CD4-positive, alpha-beta T cell (primary cell): ENCODE measurements around the gene SELENOV. TPM values are rescaled to one million over a fixed set of nuclear protein-coding genes. Genes with fewer than 3 reads are reported as not detected.

Experiments
- ATAC-seq: fragments of 200-7000 bp; cut with Tn5 transposase; one replicate; pipeline ENCODE4 v1.10.0; 2022; ENCODE audit warnings: mild to moderate bottlenecking; ENCODE audit not compliant: poor library complexity
- CTCF ChIA-PET: fragments of 350-600 bp; sonication (Branson Sonifier 250); formaldehyde crosslinking; loops from one replicate; lab custom pipeline; 2021; ENCODE audit warnings: antibody characterized with exemption, inconsistent platforms; lab: Charles Lee
- POLR2A ChIA-PET: fragments of 350-600 bp; sonication (Branson Sonifier 250); formaldehyde crosslinking; loops from one replicate; lab custom pipeline; 2021; ENCODE audit warnings: antibody characterized with exemption, inconsistent platforms; lab: Charles Lee
- DNase-seq, 14 experiments: peaks; one replicate each; pipeline ENCODE4 v3.0.0-alpha.2; 2013 to 2020; ENCODE audit warnings: mixed read lengths in 2 of 14
- H3K27ac ChIP-seq, 2 donors: one replicate each; pipeline versions ENCODE4 v1.5.1 to v1.7.0; 2013; ENCODE audit warnings: low read length in 2 of 2, low read depth in 1 of 2, mild to moderate bottlenecking in 1 of 2
- H3K27me3 ChIP-seq, 2 experiments: 1 replicate in 1 of 2; 2 replicates in 1 of 2; pipeline versions ENCODE4 v1.6.1 to v1.7.0; 2013; ENCODE audit warnings: low read length in 2 of 2, control low read depth in 1 of 2, mild to moderate bottlenecking in 1 of 2, moderate library complexity in 1 of 2; ENCODE audit not compliant: insufficient read depth in 2 of 2, control insufficient read depth in 1 of 2
- H3K36me3 ChIP-seq: one replicate; pipeline ENCODE4 v1.6.1; 2013; ENCODE audit warnings: low read length, control low read depth; ENCODE audit not compliant: insufficient read depth
- H3K4me1 ChIP-seq: one replicate; pipeline ENCODE4 v1.6.1; 2013; ENCODE audit warnings: low read length, control low read depth; ENCODE audit not compliant: insufficient read depth
- H3K4me3 ChIP-seq: one replicate; pipeline ENCODE4 v1.5.1; 2013; ENCODE audit warnings: mild to moderate bottlenecking, low read length, moderate library complexity
- H3K9me3 ChIP-seq, 2 experiments: 1 replicate in 1 of 2; 2 replicates in 1 of 2; pipeline versions ENCODE4 v1.6.1 to v1.7.0; 2013; ENCODE audit warnings: low read length in 2 of 2, mild to moderate bottlenecking in 2 of 2, control low read depth in 1 of 2, moderate library complexity in 1 of 2; ENCODE audit not compliant: control insufficient read depth in 1 of 2, insufficient read depth in 1 of 2
- H3K27ac Mint-ChIP-seq: one replicate; pipeline ENCODE4 v1.8.0; 2020; ENCODE audit warnings: mixed read lengths
- H3K27me3 Mint-ChIP-seq: one replicate; pipeline ENCODE4 v1.8.0; 2021; ENCODE audit warnings: mixed read lengths
- H3K36me3 Mint-ChIP-seq: one replicate; pipeline ENCODE4 v1.8.0; 2021; ENCODE audit warnings: low read depth, mixed read lengths
- H3K4me1 Mint-ChIP-seq: one replicate; pipeline ENCODE4 v1.8.0; 2021; ENCODE audit warnings: low read depth, mixed read lengths
- H3K4me3 Mint-ChIP-seq: one replicate; pipeline ENCODE4 v1.8.0; 2020; ENCODE audit warnings: mild to moderate bottlenecking, mixed read lengths
- H3K9me3 Mint-ChIP-seq: one replicate; pipeline ENCODE4 v1.8.0; 2020; ENCODE audit warnings: mixed read lengths
- CTCF ChIP-seq: fragments of 200-600 bp; IDR thresholded peaks from one replicate; pipeline ENCODE4 v1.8.0; 2022; ENCODE audit warnings: antibody characterized with exemption, mild to moderate bottlenecking
- intact Hi-C, 2 experiments: fragments of 100-400 bp; cut with DNase I in 1 of 2; cut with micrococcal nuclease in 1 of 2; formaldehyde crosslinking; loops; one replicate each; pipeline versions ENCODE4 v1.15.1 to v1.9.0; 2023 to 2025; cut with DNase I, micrococcal nuclease
- total RNA-seq, 174 experiments: library from RNA in 2 of 174; stranded (reverse) in 2 of 174; gene quantifications; one replicate each; pipeline ENCODE4 v1.2.3 and lab custom pipeline; 2021 to 2026

SELENOV gene
- total RNA-seq, 2 experiments from 2014 or later, result not detected

- Mint-ChIP-seq H3K4me3 (peak overlapping the region; percentile 92), H3K4me1 (peaks cover 31% of the 10 kb centered on the region), H3K27me3 (no peaks in the 10 kb centered on the region), H3K27ac (peak overlapping the region; percentile 73), H3K9me3 (no peaks in the 10 kb centered on the region), H3K36me3 (peaks cover 46% of the 10 kb centered on the region)
- H3K36me3 ChIP-seq, result peaks cover 31% of the 10 kb centered on the region
- ChIA-PET POLR2A (interaction anchor here (0.6 to 2.6 kb wide), 13 partner anchors 10 to 985 kb away, joined by 3 to 31 read pairs (median 5); partner anchors contain the start of genes BLVRB, EID2B, MED29 and PAF1), CTCF (interaction anchor here (1.0 kb wide), 3 partner anchors 23 to 52 kb away, joined by 3 to 6 read pairs (median 4); partner anchors contain the start of gene EID2B)
- H3K4me3 ChIP-seq, result peak overlapping the region; percentile 99
- peak overlapping the region in 1 of 2 donors; percentile 48 for H3K27ac ChIP-seq
- no peaks in the 10 kb centered on the region for H3K9me3 ChIP-seq
- no peak for ATAC-seq
- no peaks in the 10 kb centered on the region for H3K27me3 ChIP-seq
- no peak for TF ChIP-seq CTCF
- intact Hi-C loops, result loop anchor here (1.0 to 5.0 kb wide), 3 partner anchors 33 to 43 kb away; partner anchors contain the start of gene SUPT5H (in 2 of the 2)
- no peak for DNase-seq
- peaks cover 23% of the 10 kb centered on the region for H3K4me1 ChIP-seq
These were observed 35.0 kb upstream of the SELENOV start for GRCh38 chr19:39479916-39480315.

DNA sequence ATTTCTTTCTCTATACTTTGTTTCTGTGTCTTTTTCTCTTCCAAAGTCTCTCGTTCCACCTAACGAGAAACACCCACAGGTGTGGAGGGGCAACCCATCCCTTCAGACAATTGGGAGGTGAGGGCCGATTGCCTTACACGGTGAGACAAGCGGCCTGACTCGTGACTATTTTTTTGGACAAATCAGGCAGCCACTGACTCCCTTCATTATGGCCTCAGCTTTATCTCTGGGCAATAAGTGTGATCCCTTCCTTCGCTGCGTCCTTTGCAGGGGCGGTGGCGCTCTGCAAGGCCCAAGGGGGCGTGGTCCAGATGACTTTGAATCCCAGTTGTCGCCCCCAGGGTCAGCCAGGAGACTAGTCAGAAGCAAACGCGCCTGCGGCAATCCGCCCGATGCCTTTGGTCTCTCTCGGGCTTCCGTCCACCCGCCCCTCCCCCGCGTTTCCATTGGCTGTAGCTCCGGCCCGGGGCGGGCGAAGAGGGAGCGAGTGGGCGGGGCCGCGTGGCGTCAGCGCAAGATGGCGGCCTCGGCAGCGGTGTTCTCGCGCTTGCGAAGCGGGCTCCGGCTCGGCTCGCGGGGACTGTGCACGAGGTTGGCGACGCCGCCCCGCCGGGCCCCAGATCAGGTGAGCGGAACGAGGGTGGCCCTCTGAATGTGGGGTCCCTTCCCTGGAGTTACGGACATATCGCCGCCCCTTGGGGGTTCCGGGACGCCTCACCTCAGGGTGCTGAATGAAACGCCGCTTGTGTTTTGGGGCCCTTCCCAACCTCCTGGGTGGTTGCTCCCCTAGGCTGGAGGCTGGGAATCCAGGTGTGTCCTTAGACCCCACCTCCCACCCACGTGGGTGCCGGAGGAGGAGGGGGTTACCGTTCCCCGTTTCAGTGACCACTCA, 34.4 kb upstream of the SELENOV start, which contains the start of gene TIMM50:
Gene TIMM50 (plus strand): TSS at position 502 of the 892 bp plus-strand sequence. CDS start 16 bp downstream, at position 518.
- Histone ChIP-seq H3K27me3 (no peaks in the 10 kb centered on the region), H3K36me3 (peaks cover 33% of the 10 kb centered on the region), H3K4me3 (peak within 1 kb of the TSS; percentile 99), H3K9me3 (no peaks in the 10 kb centered on the region), H3K27ac (peak within 1 kb of the TSS; percentile 62 to 70), H3K4me1 (peaks cover 23% of the 10 kb centered on the region)
- CTCF ChIA-PET, result interaction anchor here (0.5 to 1.0 kb wide), 5 partner anchors 22 to 1134 kb away, joined by 3 to 6 read pairs (median 3); partner anchors contain the start of gene EID2B
- Mint-ChIP-seq H3K9me3 (no peaks in the 10 kb centered on the region), H3K27ac (peak within 1 kb of the TSS; percentile 73), H3K4me1 (peaks cover 31% of the 10 kb centered on the region), H3K4me3 (peak within 1 kb of the TSS; percentile 92), H3K27me3 (no peaks in the 10 kb centered on the region), H3K36me3 (peaks cover 46% of the 10 kb centered on the region)
- intact Hi-C loops, result loop anchor here (1.0 to 5.0 kb wide), 3 partner anchors 33 to 44 kb away; partner anchors contain the start of gene SUPT5H (in 2 of the 2)
- ATAC-seq, result peak; percentile 97
- DNase-seq, result peak; percentile 94 to 99 (median 97)
- TF ChIP-seq CTCF, result no peak
- POLR2A ChIA-PET, result interaction anchor here (0.6 to 2.6 kb wide), 14 partner anchors 9 to 985 kb away, joined by 3 to 31 read pairs (median 4); partner anchors contain the start of genes BLVRB, EID2B, EIF3K and MED29

DNA sequence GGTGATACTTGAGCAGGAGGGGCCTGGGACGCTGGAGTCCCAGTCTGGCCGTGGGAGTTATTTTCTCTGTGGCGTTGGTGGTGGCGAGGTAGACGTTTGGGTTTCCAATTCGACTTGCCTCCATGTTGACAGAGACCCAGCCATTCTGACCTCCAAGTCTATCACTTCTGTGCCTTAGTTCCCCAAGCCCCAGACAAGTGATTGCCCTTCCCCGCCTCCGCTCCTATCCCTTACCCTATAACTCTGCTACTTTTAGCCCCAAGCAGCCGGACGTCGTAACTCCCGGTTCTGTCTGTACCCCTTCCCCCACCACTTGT, 33.8 kb upstream of the SELENOV start:
- DNase-seq (no peak), ATAC-seq (no peak)
- TF ChIP-seq CTCF, result no peak
- Histone ChIP-seq H3K27me3 (no peaks in the 10 kb centered on the region), H3K36me3 (peaks cover 33% of the 10 kb centered on the region), H3K4me1 (peaks cover 23% of the 10 kb centered on the region), H3K27ac (peak overlapping the region in 1 of 2 donors; percentile 70), H3K4me3 (peak overlapping the region; percentile 99), H3K9me3 (no peaks in the 10 kb centered on the region)
- Mint-ChIP-seq H3K9me3 (no peaks in the 10 kb centered on the region), H3K4me1 (peaks cover 31% of the 10 kb centered on the region), H3K36me3 (peaks cover 46% of the 10 kb centered on the region), H3K4me3 (peak overlapping the region; percentile 92), H3K27ac (peak overlapping the region; percentile 73), H3K27me3 (no peaks in the 10 kb centered on the region)
- intact Hi-C loops, result loop anchor here (2.0 to 5.0 kb wide), 2 partner anchors 34 to 44 kb away; partner anchors contain the start of gene SUPT5H (in 1 of the 2)
- POLR2A ChIA-PET, result interaction anchor here (0.9 to 2.6 kb wide), 11 partner anchors 9 to 862 kb away, joined by 3 to 31 read pairs (median 5); partner anchors contain the start of genes EID2B, EIF3K, MED29 and PAF1
- CTCF ChIA-PET, result interaction anchor here (0.5 to 1.0 kb wide), 5 partner anchors 21 to 1133 kb away, joined by 3 to 6 read pairs (median 3); partner anchors contain the start of gene EID2B
